Dendritic cell treated with granulocyte-macrophage colony-stimulating factor and Interleukin-4, amounts not matched to agents 40 ng/mL and 50 ng/mL, for 4 days (primary cell): Measurements from ENCODE around the gene WNT8B.

ENCODE experiments used
- H3K27ac Mint-ChIP-seq: one replicate; pipeline ENCODE4 v1.8.0; 2022; ENCODE audit warnings: mild to moderate bottlenecking, mixed read lengths
- H3K27me3 Mint-ChIP-seq: one replicate; pipeline ENCODE4 v1.8.0; 2022; ENCODE audit warnings: mild to moderate bottlenecking, mixed read lengths
- H3K36me3 Mint-ChIP-seq: one replicate; pipeline ENCODE4 v1.8.0; 2022; ENCODE audit warnings: low read depth, mixed read lengths
- H3K4me1 Mint-ChIP-seq: one replicate; pipeline ENCODE4 v1.8.0; 2022; ENCODE audit warnings: low read depth, mixed read lengths
- H3K4me3 Mint-ChIP-seq: one replicate; pipeline ENCODE4 v1.8.0; 2022; ENCODE audit warnings: mild to moderate bottlenecking, moderate library complexity, mixed read lengths
- H3K9me3 Mint-ChIP-seq: one replicate; pipeline ENCODE4 v1.8.0; 2022; ENCODE audit warnings: mixed read lengths
- intact Hi-C: fragments of 100-400 bp; cut with micrococcal nuclease; formaldehyde crosslinking; loops from one replicate; pipeline ENCODE4 v1.15.0; 2022

Gene WNT8B

DNA sequence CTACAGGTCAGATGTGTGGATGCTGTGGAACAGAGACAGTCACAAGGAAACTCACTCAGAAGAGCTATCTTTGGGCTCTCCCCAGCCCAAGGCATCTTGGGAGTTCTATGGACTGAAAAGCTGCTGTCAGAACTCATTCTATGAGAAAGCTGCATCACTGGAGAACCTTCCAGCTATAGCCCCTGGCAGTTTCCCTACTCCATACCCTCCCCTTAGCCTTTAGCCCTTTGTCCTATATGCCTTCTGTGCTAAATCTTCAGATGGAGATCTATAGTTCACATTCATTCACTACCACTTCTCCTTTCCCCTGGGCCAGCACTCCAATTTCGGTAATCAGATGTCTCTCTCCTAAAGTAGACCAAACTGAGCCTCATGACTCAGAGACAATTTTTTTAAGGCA lies 6.9 kb downstream of the WNT8B start:
- Mint-ChIP-seq H3K4me1 (no peaks in the 10 kb centered on the region), H3K4me3 (no peak overlapping the region), H3K9me3 (no peaks in the 10 kb centered on the region), H3K36me3 (no peaks in the 10 kb centered on the region), H3K27me3 (peaks cover 30% of the 10 kb centered on the region), H3K27ac (no peak overlapping the region)
- intact Hi-C loops: no loop called here

DNA sequence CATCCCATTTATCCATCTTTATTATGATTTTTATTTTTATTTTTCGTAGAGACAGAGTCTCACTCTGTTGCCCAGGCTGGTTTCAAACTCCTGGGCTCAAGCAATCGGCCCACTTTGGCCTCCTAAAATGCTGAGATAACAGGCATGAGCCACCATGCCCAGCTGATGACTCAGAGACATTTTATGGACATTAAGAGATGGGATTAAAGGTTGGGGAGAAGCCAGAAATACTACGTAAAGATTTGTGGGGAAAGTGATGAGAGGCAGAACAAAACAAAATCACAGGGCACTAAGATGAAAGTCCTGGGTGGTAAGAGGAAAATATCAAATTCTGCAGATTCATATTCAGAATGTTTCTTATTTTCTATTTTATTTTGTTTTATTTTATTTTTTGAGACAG lies 7.6 kb downstream of the WNT8B start:
- intact Hi-C loops: no loop called here
- no peaks in the 10 kb centered on the region for H3K9me3 Mint-ChIP-seq
- H3K4me1 Mint-ChIP-seq: no peaks in the 10 kb centered on the region
- H3K27ac Mint-ChIP-seq: no peak overlapping the region
- no peaks in the 10 kb centered on the region for H3K36me3 Mint-ChIP-seq
- no peak overlapping the region for H3K4me3 Mint-ChIP-seq
- H3K27me3 Mint-ChIP-seq: peaks cover 28% of the 10 kb centered on the region

DNA sequence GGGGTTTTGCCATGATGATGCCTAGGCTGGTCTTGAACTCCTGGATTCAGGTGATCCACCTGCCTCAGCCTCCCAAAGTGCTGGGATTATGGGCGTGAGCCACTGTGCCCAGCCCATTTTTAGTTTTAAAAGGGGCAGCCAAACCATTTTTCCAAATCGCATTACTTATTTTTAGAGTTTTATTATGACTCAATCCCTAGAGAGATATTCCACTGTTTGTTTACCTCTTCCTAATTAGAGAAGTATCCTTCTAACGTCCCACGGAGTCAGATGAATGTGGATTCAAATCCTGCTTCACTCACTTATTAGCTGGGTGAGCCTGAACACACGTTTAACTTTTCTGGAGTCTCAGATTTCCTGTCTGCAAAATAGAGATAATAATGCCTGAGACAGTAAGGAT lies 15.2 kb downstream of the WNT8B start:
- Mint-ChIP-seq H3K9me3 (no peaks in the 10 kb centered on the region), H3K4me1 (peaks cover 17% of the 10 kb centered on the region), H3K36me3 (no peaks in the 10 kb centered on the region), H3K27ac (no peak overlapping the region), H3K4me3 (no peak overlapping the region), H3K27me3 (peaks cover 57% of the 10 kb centered on the region)
- intact Hi-C loops: no loop called here

DNA sequence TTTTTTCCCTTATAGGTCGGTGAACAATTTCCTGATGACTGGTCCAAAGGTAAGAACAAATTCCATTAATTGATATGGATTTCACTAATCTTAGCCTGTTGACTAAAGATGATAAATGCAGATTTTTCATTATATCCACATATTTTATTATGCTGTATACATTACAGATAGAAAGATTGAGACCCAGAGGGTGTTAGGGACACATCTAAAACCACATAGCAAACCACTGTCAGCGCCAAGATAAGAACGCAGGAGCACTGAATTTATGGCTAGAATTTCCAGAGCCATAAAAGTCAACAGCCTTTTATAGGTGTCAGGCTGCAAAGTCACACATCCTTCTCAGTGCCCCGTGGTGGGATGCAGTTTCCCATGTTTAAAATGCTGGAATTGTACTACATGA lies 16.2 kb downstream of the WNT8B start:
- H3K4me3 Mint-ChIP-seq: no peak overlapping the region
- no peaks in the 10 kb centered on the region for H3K36me3 Mint-ChIP-seq
- H3K9me3 Mint-ChIP-seq: no peaks in the 10 kb centered on the region
- no peak overlapping the region for H3K27ac Mint-ChIP-seq
- H3K4me1 Mint-ChIP-seq: peaks cover 25% of the 10 kb centered on the region
- H3K27me3 Mint-ChIP-seq: peaks cover 58% of the 10 kb centered on the region
- intact Hi-C loops: no loop called here

DNA sequence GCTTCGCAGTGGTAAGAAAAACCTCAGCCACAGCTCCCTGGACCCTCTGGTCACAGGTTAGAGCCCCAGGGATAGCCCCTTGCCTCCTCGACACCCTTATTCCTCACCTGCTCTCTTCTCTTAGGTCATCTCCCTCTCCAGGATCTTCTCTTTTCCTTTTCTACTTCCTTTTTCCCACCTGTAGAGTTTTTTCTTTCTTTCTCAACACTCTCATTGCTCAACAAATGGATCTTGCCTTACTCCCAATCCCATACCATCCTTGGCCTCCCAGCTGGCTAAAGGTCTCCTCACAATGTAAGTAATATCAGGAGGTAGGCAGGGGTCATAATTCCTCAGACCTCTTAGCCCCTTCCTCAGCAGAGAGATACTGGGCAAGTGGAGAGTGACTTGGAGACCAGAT lies 17.2 kb downstream of the WNT8B start:
- no peak overlapping the region for H3K27ac Mint-ChIP-seq
- intact Hi-C loops: no loop called here
- no peak overlapping the region for H3K4me3 Mint-ChIP-seq
- H3K9me3 Mint-ChIP-seq: no peaks in the 10 kb centered on the region
- peaks cover 61% of the 10 kb centered on the region for H3K27me3 Mint-ChIP-seq
- H3K36me3 Mint-ChIP-seq: no peaks in the 10 kb centered on the region
- peaks cover 25% of the 10 kb centered on the region for H3K4me1 Mint-ChIP-seq

DNA sequence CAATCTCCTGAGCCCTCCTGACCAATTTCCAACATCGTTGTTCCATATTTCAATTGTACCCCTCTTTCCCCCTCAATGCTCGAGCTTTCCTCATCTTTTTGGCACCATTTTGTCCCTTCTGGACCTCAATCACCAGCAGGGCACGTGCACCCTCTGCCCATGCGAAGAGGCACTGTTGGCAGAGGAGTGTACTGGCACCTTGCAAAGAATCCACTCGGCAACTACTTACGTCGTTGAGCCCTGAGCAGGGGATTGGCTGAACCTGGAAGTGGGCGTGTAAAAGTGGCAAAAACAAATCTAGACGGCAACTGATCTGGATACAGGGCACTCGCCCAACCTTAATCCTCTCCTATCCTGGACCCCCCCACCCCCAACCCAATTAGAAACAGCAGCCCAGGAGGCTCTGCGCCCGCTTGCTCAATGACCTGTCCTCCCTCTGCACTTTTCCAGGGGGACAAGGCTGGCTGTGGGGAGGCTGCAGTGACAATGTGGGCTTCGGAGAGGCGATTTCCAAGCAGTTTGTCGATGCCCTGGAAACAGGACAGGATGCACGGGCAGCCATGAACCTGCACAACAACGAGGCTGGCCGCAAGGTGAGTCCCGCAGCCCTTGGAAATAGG lies 18.8 kb downstream of the WNT8B start:
- H3K4me1 Mint-ChIP-seq: peaks cover 25% of the 10 kb centered on the region
- intact Hi-C loops: loop anchor here (1.0 kb wide), 1 partner anchor 47 kb away; no protein-coding TSS in a partner anchor
- H3K4me3 Mint-ChIP-seq: peak overlapping the region; percentile 70
- H3K27me3 Mint-ChIP-seq: peaks cover 61% of the 10 kb centered on the region
- H3K36me3 Mint-ChIP-seq: peaks cover 11% of the 10 kb centered on the region
- peak overlapping the region; percentile 55 for H3K27ac Mint-ChIP-seq
- no peaks in the 10 kb centered on the region for H3K9me3 Mint-ChIP-seq

DNA sequence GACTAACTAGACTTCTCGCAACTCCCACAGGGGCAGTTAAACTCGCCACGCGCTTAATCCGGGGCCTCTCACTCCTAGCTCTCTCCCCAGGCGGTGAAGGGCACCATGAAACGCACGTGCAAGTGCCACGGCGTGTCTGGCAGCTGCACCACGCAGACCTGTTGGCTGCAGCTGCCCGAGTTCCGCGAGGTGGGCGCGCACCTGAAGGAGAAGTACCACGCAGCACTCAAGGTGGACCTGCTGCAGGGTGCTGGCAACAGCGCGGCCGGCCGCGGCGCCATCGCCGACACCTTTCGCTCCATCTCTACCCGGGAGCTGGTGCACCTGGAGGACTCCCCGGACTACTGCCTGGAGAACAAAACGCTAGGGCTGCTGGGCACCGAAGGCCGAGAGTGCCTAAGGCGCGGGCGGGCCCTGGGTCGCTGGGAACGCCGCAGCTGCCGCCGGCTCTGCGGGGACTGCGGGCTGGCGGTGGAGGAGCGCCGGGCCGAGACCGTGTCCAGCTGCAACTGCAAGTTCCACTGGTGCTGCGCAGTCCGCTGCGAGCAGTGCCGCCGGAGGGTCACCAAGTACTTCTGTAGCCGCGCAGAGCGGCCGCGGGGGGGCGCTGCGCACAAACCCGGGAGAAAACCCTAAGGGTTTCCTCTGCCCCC lies 19.5 kb downstream of the WNT8B start:
- H3K9me3 Mint-ChIP-seq: no peaks in the 10 kb centered on the region
- H3K36me3 Mint-ChIP-seq: peaks cover 18% of the 10 kb centered on the region
- peak overlapping the region; percentile 70 for H3K4me3 Mint-ChIP-seq
- peaks cover 60% of the 10 kb centered on the region for H3K27me3 Mint-ChIP-seq
- peak overlapping the region; percentile 55 for H3K27ac Mint-ChIP-seq
- intact Hi-C loops: no loop called here
- peaks cover 25% of the 10 kb centered on the region for H3K4me1 Mint-ChIP-seq

DNA sequence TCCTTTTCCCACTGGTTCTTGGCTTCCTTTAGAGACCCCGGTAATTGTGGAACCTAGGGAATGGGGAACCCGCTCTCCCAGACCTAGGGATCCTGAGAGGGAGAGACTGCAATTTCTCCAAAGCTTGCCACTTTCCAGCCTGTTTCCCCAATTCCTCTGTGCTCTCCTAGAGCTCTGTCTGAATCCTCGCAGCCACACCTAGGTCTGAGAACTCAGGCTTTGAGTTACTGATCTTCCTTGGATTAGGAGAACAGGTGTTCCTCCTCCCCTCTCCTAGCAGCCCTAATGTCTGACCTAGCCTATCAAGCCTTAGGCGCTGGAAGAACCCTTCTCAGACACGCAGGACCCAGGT lies 20.0 kb downstream of the WNT8B start:
- intact Hi-C loops: no loop called here
- peaks cover 23% of the 10 kb centered on the region for H3K36me3 Mint-ChIP-seq

DNA sequence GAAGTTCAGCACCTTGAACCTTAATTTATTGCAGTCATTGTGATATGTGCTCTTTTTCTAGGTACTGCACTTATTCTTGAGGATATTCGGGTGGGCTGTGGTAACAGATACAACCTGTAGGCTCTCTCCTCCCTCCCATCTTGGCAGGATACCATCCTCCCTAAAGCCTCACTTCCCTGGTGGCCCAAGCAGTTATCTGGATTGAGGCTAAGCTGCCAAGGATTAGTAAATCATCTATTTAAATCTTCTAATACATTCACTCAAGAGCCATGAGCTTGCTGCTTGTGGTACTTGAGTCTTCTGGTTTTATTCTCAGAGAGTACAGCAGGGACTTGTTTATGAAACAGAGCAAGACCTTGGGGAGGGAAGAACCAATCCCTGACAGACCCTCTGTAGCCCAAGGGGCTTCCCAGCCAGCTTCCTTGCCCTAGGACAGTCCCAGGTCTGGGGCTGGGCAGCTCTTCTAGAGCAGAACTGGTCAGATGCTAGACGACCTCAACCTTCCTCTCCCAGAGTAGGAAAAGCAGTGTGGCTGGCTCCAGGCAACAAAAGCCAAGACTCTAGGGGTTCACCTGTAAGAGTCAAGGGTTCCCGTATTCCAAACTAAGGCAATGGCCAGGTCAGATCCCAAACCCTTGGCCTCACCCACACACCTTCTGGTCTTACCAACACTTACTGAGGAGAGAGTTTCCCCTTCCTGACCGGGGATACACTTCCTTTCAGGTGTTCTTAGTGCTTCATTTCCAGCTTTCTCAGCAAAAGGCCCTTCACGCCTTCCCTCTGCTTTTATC lies 21.3 kb downstream of the WNT8B start:
- peaks cover 47% of the 10 kb centered on the region for H3K27me3 Mint-ChIP-seq
- no peak overlapping the region for H3K27ac Mint-ChIP-seq
- peaks cover 30% of the 10 kb centered on the region for H3K4me1 Mint-ChIP-seq
- H3K9me3 Mint-ChIP-seq: no peaks in the 10 kb centered on the region
- no peak overlapping the region for H3K4me3 Mint-ChIP-seq
- H3K36me3 Mint-ChIP-seq: peaks cover 34% of the 10 kb centered on the region
- intact Hi-C loops: no loop called here

More for the DNA sequence above, 20.0 kb downstream of the WNT8B start:
- H3K4me3 Mint-ChIP-seq: peak overlapping the region; percentile 70
- peaks cover 25% of the 10 kb centered on the region for H3K4me1 Mint-ChIP-seq
- peaks cover 57% of the 10 kb centered on the region for H3K27me3 Mint-ChIP-seq
- peak overlapping the region; percentile 55 for H3K27ac Mint-ChIP-seq
- no peaks in the 10 kb centered on the region for H3K9me3 Mint-ChIP-seq

DNA sequence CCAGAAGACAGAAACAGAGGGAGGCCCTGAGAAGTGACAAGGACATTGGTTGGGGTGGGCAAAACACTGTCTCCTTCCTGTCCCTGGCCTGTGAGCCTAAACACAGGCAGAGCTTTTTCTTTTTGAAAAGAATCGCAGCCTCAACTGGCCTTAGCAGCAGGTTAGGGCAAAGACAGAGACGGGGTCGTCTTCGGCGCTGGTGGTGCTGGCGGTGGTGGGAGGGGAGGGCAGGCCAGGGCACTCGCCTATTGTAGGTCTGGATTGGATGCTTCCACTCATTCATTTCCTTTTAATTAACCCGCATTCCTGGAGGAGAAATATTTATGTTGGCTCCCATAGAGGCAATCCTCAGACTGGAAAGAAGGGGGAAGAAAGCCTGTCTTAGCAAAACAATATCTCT lies 22.6 kb downstream of the WNT8B start:
- H3K4me3 Mint-ChIP-seq: no peak overlapping the region
- H3K36me3 Mint-ChIP-seq: peaks cover 47% of the 10 kb centered on the region
- H3K9me3 Mint-ChIP-seq: no peaks in the 10 kb centered on the region
- H3K27ac Mint-ChIP-seq: no peak overlapping the region
- intact Hi-C loops: no loop called here
- H3K4me1 Mint-ChIP-seq: peaks cover 41% of the 10 kb centered on the region
- peaks cover 35% of the 10 kb centered on the region for H3K27me3 Mint-ChIP-seq

DNA sequence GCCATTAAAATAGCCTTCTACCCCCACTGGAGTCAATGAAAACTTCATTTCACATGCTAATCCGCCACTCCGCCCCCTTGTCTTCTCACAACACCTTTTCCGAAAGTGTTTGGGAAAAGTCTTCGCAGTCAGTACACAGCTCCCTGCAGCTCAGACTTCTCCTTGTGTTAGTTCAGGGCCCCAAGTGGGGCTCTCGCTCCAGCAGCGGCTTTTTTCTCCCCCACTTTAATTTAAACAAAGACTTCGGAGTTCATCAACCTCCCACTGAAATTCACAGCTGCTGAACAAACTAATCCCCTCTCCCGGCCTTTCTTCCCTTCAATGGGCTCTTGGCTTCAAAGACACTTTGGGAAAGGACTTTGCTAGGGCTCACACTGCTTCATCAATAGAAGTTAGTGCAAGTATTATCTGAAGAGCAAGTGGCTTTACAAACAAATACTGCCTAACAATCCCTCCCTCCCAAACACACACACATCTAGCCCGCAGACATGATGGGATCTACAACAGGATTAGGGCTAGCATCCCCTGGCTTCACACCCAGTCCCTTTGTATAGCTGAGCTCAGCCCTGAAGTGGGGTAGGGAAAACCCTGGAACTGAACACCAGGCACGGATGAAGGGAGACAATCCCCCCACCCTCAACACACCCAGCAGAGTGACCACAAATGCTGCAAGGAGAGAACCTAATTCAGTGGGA lies 23.1 kb downstream of the WNT8B start:
- H3K36me3 Mint-ChIP-seq: peaks cover 52% of the 10 kb centered on the region
- intact Hi-C loops: no loop called here
- no peak overlapping the region for H3K27ac Mint-ChIP-seq

DNA sequence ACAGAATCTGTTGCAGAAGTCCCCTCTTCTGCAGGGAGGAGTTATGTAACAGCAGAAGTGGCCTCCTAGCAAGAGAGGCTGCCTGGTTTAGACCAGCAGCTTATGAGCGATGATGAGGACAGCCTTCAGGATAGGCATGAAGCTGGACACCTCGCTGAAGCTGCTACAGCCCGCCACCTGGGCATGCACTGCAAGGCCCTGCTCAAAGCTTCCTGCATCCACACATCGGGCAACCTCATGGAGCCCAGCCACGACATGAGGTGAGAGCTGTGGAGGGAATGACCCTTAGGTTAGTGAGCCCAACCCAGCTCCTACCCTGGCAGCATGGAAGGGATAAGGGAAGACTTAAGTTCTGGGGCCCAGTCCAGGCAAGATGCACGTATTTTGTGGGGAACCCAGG lies 24.7 kb downstream of the WNT8B start:
- Mint-ChIP-seq H3K36me3 (peaks cover 53% of the 10 kb centered on the region), H3K4me1 (peaks cover 29% of the 10 kb centered on the region), H3K9me3 (no peaks in the 10 kb centered on the region), H3K4me3 (no peak overlapping the region), H3K27me3 (peaks cover 17% of the 10 kb centered on the region), H3K27ac (no peak overlapping the region)
- intact Hi-C loops: no loop called here

More for the DNA sequence above, 23.1 kb downstream of the WNT8B start:
- Mint-ChIP-seq H3K27me3 (peaks cover 29% of the 10 kb centered on the region), H3K4me3 (no peak overlapping the region), H3K9me3 (no peaks in the 10 kb centered on the region), H3K4me1 (peaks cover 41% of the 10 kb centered on the region)

DNA sequence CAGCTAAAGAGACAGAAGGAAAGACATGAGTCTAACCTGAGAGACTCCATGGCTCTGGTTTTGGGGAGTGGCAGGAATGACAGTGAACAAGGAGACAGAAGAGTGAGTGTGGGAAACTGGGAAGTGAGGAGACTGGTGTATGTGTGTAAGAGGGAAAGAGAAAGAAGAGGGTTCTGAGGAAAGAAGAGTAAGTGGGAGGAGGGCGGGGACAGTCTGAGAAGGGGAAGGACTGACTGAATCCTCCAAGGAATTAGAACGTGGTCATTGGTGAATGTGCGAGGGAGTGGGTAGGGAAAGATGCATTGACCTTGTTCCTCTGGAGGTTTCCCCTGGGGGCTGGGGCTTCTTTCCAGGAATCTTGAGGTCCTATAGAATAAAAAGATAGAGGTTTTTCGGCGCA lies 26.6 kb downstream of the WNT8B start:
- no peaks in the 10 kb centered on the region for H3K9me3 Mint-ChIP-seq
- intact Hi-C loops: no loop called here
- H3K27me3 Mint-ChIP-seq: peaks cover 2% of the 10 kb centered on the region
- peaks cover 68% of the 10 kb centered on the region for H3K36me3 Mint-ChIP-seq
- peaks cover 16% of the 10 kb centered on the region for H3K4me1 Mint-ChIP-seq
- H3K4me3 Mint-ChIP-seq: no peak overlapping the region
- H3K27ac Mint-ChIP-seq: no peak overlapping the region

DNA sequence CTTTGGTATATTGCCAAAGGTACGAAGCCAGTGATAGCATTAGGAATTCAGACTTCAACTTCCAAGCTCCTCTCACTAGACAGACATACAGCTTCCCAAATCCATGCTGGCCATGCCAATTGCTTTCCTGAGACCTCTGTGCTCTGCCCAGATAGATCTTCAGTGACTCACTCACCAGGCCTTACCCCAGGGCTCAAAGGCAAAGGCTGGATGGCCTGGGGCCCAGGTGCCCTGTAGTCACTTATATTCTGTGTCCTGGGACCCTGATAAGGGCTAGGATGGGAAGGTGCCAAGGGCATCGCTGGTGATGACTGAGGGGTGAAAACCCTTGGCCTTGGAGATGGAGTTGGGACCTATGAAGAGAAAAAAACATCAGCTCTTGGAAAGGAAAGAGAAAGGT lies 27.7 kb downstream of the WNT8B start:
- H3K27me3 Mint-ChIP-seq: no peaks in the 10 kb centered on the region
- H3K36me3 Mint-ChIP-seq: peaks cover 76% of the 10 kb centered on the region
- peaks cover 16% of the 10 kb centered on the region for H3K4me1 Mint-ChIP-seq
- no peak overlapping the region for H3K4me3 Mint-ChIP-seq
- H3K9me3 Mint-ChIP-seq: no peaks in the 10 kb centered on the region
- no peak overlapping the region for H3K27ac Mint-ChIP-seq
- intact Hi-C loops: no loop called here
